HG03280 (cell line): ENCODE results near the gene GPER1.
"Not testable (repeated sequence)": the region's sequence is repeated elsewhere in the genome, so short reads cannot be mapped to it uniquely, and the experiment has no call there.

ENCODE experiments used
- ATAC-seq: cut with Tn5 transposase; IDR thresholded peaks from one replicate; pipeline ENCODE4 v1.9.1; 2021; ENCODE audit warnings: mild to moderate bottlenecking, moderate library complexity; ENCODE audit not compliant: unreplicated experiment

GPER1 gene

DNA sequence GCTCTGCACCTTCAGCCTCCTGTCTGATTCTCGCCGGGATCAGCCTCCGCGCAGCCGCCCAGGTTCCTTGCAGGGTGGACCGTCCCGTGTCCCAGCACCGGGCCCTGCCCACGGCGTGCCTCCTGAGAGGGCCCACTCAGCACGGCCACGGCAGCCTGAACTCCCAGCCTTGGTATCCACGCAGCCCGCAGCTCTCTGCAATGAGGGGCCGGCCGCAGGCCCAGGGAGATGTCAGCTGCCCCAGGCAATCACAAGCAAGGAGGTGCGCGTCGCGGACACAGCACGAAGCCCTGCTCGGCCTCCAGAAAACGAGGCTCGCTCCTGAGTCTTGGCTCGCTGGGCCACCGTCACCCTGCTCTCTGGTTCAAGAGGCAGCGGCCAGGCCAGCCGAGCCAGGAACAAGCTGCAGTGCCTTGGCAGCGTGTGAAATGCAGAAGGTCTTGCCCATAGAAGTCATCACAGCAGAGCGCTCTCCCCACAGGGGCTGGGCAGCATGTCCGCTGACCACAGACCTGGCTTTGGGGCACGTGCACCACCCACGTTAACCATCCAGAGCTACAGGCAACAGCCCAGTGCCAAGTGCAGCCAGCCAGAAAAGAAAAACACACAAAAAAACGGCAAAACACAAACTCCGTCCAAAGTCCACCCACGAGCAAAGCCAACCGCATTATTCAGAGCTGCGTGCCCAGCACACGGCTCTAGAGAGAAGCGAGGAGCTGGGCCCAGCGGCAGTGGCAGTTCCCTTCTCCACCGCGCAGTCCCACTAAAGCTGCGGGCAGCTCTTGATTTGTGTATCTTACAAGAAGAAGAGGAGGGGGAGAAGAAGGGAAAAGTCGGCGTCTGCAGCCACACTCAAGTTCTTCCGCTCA lies 13.9 kb downstream of the GPER1 start:
- ATAC-seq, result no peak

DNA sequence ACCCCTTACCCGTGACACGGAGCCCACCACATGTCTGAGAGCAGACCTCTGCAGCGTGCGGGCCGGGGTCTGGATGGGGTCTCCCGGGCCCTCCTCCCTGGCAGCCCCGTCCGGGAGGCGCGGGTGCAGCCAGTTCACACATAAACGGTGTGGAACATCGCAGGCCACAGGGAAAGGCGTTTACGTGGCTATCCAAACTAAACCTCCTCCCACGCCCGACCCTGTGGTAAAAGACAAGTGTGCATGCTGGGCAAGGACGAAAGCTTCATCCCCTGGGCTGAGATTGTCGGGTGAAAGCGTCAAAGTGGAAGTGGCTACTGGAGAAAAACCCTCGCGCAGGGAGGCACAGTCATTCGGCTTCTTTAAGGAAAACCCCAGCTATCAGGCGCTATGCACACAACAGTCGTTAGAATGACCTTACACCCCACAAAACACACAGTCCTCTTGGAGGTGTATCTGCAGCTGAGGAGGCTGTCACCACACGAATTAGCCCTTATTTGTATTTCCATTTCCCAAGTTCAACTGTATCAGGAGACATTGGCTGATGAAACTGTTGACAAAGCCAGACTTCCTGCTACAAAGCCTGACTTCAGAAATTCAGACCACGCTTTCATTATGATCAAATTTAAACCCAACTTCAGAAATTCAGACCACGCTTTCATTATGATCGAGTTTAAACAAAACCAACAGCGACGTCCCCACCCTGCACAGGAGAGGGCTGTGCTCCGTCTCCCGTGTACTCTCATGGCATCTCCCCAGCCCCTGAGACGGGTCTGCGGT lies 15.3 kb downstream of the GPER1 start:
- no peak for ATAC-seq

DNA sequence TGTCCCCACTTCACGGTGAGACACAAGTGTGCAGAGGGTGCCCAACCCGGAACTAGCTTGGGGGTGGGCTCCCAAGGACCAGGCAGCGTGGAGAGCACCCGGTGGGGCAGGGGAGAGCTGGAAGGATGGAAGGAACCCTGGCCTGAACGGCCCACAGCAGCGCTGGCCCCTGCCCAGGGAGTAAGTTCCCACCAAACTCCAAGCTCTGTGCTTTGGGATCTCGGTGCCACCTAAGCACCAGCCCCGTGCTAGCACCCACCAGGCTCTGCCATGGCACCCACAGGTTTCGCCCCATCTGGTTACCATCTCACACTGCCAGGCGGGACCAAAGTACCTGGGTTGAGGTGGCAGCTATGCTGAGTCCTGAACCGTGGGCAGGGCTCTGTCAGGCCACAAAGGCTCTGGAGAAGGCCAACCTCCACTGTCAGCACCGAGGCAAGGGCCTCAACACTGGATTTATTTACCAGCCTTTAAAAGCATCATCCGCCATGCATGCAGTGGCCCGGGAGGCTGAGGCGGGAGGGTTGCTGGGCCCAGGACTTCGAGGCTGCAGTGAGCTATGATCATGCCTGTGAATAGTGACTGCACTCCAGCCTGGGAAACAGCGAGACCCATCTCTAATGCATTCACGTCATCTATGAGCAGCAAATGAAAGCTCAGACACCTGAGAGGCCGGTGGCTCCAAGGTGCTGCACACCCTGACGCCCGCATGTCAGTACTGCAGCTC lies 16.0 kb downstream of the GPER1 start:
- ATAC-seq, result no peak

- ATAC-seq, result no peak
Measured at GRCh38 chr7:1104516-1105179, 16.7 kb downstream of the GPER1 start.

- ATAC-seq, result no peak
Measured at GRCh38 chr7:1105189-1105588, 17.3 kb downstream of the GPER1 start.

DNA sequence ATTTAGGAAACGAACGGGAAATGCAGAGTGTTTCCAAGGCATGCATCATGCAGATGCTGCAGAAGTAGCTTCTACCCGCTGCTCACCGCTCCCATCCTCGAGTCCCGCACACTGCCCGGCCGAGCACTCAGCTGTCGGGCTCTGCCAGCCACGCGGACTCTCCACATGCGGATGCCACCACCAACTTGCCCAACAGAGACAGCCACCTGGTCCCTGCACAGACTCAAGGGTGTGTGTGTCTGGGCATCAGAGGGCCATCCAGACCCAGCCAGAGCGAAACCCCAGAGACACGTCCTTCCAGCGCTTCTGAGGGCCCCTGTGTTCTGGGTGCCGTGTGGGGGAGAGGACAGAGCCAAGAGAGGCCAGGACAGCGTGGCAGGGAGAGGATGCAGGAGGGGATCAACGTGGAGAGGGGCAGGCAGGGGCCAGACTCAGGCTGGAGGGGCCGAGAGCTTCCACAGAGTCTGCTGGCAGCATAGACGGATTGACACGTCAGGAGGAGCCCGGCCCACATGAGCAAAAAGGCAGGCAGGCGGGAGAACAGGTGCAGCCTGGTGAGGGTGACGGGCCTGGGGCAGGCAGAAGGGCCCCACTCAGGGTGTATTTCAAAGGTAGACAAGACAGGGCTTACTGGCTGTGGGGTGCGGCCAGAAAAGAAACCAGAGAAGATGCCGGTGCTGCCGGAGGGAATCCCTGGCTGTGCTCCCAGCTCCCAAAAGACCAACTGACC lies 18.3 kb downstream of the GPER1 start:
- no peak for ATAC-seq

DNA sequence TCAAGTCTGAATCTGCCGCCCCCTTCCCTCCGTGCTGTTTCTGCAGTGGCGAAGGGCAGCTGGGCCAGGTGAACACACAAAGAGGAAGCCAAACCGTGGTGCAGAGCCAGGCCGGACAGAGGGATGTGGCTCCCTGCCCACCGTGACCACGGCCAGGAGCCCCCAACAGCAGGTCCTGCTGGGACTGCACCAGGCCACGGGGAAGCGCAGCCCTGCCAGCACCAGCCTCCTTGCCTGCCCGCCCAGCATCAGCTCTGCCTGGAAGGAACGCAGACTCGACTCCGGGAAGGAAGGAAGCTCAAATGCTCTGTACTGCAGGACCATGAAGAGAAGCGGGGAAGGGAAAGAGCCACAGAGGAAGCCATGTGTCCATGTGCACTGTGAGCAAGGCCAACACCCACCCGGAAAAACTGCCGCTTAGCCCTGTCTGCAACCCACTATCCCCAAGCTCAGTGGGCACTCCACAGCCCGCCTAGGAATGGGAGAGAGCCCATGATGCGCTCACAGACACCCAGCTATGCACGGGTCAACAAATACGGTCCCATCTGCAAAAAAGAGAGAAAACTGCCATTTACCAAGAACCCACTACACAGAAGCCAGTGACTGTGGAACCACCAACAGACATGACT lies 19.0 kb downstream of the GPER1 start:
- ATAC-seq, result no peak

GRCh38 chr7:1108264-1108920 lies 20.5 kb downstream of the GPER1 start:
- ATAC-seq, result no peak

DNA sequence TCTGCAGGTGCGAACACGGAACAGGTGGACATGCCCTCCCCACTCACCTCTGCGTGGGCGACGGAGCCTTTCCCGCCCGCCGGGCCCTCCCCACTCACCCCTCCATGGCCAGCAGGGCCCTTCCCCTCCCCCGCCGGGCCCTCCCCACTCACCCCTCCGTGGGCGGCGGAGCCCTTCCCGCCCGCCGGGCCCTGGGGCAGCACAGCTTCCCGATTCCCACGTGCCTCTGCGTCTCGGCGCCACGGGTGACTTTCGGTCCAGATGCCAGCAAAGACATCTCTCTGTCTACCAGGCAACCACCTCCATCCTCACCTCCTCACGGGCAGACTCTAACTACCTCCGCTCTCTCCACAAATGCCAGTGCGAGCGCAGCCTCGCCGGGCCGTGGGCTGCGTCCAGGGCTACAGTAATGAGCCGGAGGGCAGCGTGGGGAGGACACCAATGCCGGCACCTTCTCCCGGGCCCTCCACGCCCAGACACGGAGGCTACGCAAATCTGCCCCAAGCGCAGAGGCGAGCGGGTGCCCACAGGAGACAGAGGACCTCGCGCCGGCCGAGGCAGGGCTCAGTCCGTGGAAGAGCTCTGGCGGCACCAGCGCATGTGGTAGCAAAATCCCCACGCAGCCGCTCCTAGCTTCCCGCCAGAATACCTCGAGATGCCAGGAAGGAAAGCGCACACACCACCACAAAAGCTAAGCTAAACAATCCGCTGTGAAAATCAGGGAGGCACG lies 21.8 kb downstream of the GPER1 start:
- ATAC-seq, result no peak

- no peak for ATAC-seq
Measured at GRCh38 chr7:1110358-1110757, 22.4 kb downstream of the GPER1 start.

DNA sequence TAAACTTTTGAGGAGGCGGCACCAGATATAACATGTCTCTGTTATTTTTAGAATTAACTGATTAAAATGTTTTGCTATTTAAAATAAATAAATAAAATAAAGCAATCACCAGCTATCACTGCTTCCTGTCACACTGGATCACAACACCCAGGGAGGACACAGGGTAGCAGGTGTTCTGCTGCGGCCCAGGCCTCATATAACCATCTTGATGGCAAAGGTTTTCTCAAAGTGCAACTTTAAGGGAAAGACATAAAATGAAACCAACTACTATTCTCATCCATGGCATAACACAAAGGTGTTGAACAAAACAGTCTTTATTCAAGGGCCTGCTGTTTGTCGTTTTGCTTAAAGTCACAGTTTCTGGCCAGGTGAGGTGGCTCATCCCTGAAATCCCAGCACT lies 23.2 kb downstream of the GPER1 start:
- ATAC-seq, result no peak

GRCh38 chr7:1112109-1112508 lies 24.2 kb downstream of the GPER1 start:
- ATAC-seq, result no peak

GRCh38 chr7:1112625-1113547 lies 25.0 kb downstream of the GPER1 start:
- ATAC-seq, result no peak

DNA sequence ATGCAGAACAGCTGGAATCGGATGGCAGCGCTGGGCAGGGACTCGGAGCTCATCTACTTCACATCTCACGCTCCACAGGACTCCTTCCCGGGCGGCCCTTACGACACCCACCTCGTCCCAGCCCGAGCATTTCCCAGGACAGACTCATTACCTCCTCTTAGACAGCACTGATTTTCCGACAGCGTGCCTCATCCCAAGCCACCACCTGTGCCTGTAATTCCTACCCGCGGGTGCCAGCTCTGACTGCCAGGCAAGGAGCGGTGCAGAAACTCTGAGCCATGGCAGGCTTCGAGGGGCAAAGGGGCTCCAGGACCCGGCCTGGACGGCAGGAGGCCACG lies 25.6 kb downstream of the GPER1 start:
- no peak for ATAC-seq

DNA sequence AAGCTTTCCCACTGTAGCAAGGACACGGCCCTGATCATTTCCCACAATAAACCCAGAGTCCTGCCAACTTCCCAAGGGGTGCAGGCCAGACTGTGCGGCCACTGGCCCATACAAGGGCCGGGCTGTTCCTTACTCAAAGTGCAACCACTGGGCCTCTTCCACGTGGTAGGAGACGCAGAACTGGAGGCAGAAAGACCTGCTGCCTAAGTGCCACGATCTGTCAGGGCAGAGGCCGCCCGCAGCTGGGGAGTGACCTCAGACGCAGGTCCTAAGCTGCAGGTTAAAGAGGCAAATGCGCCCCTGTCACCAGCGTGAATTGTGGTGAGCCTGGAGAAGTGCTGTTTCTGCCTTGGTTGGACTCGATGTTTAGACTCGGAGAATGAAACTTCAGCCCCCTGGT lies 26.2 kb downstream of the GPER1 start:
- ATAC-seq, result no peak

DNA sequence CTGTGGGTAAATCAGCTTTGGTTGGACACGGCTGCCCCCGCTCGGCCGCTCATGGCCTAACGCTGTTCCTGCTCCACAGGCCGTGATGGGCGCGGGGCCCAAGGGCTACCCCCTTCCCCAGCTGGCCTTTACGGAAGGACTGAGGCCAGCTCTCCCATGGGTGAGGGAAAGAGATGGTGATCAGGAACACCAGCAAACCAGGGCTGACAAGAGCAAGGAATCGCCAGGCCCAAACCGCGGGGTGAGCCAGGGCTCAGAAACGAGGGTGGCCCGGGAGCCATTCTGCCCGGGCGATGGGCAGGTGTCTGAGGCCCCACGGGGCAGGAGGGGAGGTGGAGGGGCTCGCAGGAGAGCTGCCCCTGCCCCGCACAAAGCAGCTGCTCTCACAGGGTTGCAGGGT lies 26.6 kb downstream of the GPER1 start:
- ATAC-seq, result no peak

GRCh38 chr7:1115171-1116045 lies 27.5 kb downstream of the GPER1 start:
- ATAC-seq, result not testable (repeated sequence)
